PC-3 (cell line): ENCODE measurements around the gene IGFALS. TPM values are rescaled to one million over a fixed set of nuclear protein-coding genes. Genes with fewer than 3 reads are reported as not detected.

Source experiments
- ATAC-seq: fragments of 200-7000 bp; cut with Tn5 transposase; 2 replicates; pipeline ENCODE4 v1.9.1; 2020; ENCODE audit warnings: mild to moderate bottlenecking, moderate library complexity
- BruUV-seq: library from RNA; stranded (reverse); fragments of 400-500 nt; replicated peaks from 2 replicates; lab custom pipeline; 2021; lab: Mats Ljungman, UMichigan
- CTCF ChIA-PET: fragments of 300-600 bp; sonication (Branson Sonifier 250); formaldehyde crosslinking; loops from one replicate; lab custom pipeline; 2022; ENCODE audit warnings: antibody characterized with exemption; lab: Charles Lee
- POLR2A ChIA-PET: fragments of 300-600 bp; sonication (Branson Sonifier 250); formaldehyde crosslinking; loops from one replicate; lab custom pipeline; 2022; ENCODE audit warnings: antibody characterized with exemption; ENCODE audit not compliant: unreplicated experiment; lab: Charles Lee
- DNase-seq: peaks from one replicate; pipeline ENCODE4 v3.0.0-alpha.2; 2015
- H2AFZ ChIP-seq: fragments of 300-600 bp; sonication (generic); 2 replicates; pipeline ENCODE4 v1.6.0; 2016; ENCODE audit warnings: antibody characterized with exemption, low read length
- H3F3A ChIP-seq: fragments of 300-600 bp; sonication (generic); one replicate; pipeline ENCODE4 v1.6.0; 2017; ENCODE audit warnings: antibody characterized with exemption, low read length, control low read depth, mild to moderate bottlenecking; ENCODE audit not compliant: unreplicated experiment
- H3K27ac ChIP-seq: fragments of 300-600 bp; sonication (generic); 2 replicates; pipeline ENCODE4 v1.5.1; 2016; ENCODE audit warnings: mild to moderate bottlenecking, low read length
- H3K27me3 ChIP-seq: fragments of 300-600 bp; sonication (generic); 2 replicates; pipeline ENCODE4 v1.6.1; 2016; ENCODE audit warnings: low read length, mixed read lengths
- H3K36me3 ChIP-seq: fragments of 300-600 bp; sonication (generic); 2 replicates; pipeline ENCODE4 v1.6.1; 2016; ENCODE audit warnings: low read depth, mixed run types, low read length, mixed read lengths
- H3K4me1 ChIP-seq: fragments of 300-600 bp; sonication (generic); 2 replicates; pipeline ENCODE4 v1.5.1; 2016; ENCODE audit warnings: low read length; ENCODE audit not compliant: insufficient read depth
- H3K4me2 ChIP-seq: fragments of 300-600 bp; sonication (generic); 2 replicates; pipeline ENCODE4 v1.6.0; 2016; ENCODE audit warnings: low read length
- H3K4me3 ChIP-seq: fragments of 300-600 bp; sonication (generic); 2 replicates; pipeline ENCODE4 v1.5.1; 2016; ENCODE audit warnings: mild to moderate bottlenecking, low read length, mixed read lengths
- H3K79me2 ChIP-seq: fragments of 300-600 bp; sonication (generic); 2 replicates; pipeline ENCODE4 v1.6.1; 2017; ENCODE audit warnings: low read length, mixed read lengths
- H3K9ac ChIP-seq: fragments of 300-600 bp; sonication (generic); 2 replicates; pipeline ENCODE4 v1.6.0; 2016; ENCODE audit warnings: mild to moderate bottlenecking, low read length
- H3K9me2 ChIP-seq: fragments of 300-600 bp; sonication (generic); replicated peaks from 2 replicates; pipeline ENCODE4 v1.6.1; 2016; ENCODE audit warnings: mixed run types, low read length, mixed read lengths
- H3K9me3 ChIP-seq: fragments of 300-600 bp; sonication (generic); 2 replicates; pipeline ENCODE4 v1.6.1; 2016; ENCODE audit warnings: low read length, mixed read lengths
- H4K20me1 ChIP-seq: fragments of 300-600 bp; sonication (generic); 2 replicates; pipeline ENCODE4 v1.6.1; 2016; ENCODE audit warnings: low read length, mixed read lengths
- EZH2 ChIP-seq: fragments of 300-600 bp; sonication (generic); IDR thresholded peaks from one replicate; pipeline ENCODE4 v1.6.1; 2017; ENCODE audit warnings: antibody characterized with exemption, mild to moderate bottlenecking, low read length; ENCODE audit not compliant: unreplicated experiment
- EZH2phosphoT487 ChIP-seq: fragments of 300-600 bp; sonication (generic); IDR thresholded peaks from 2 replicates; pipeline ENCODE4 v1.6.1; 2018; ENCODE audit warnings: mild to moderate bottlenecking, antibody characterized with exemption, low read length, borderline replicate concordance
- intact Hi-C: fragments of 100-400 bp; cut with micrococcal nuclease; formaldehyde crosslinking; loops from 2 replicates; pipeline ENCODE4 v1.9.0; 2023
- total RNA-seq: library from RNA; depleted of rRNA; stranded (reverse); fragments of >200 nt; gene quantifications from 2 replicates; pipeline ENCODE4 v1.2.3, GENCODE V29; 2014
- TF ChIP-seq, protein P1 (sequence below): fragments of 300-600 bp; sonication (generic); conservative IDR thresholded peaks from 2 replicates; pipeline ENCODE4 v1.5.1; 2017; ENCODE audit warnings: antibody characterized with exemption, low read depth, mild to moderate bottlenecking, low read length

IGFALS gene
- total RNA-seq, 1 experiment from 2014 or later = not detected

DNA sequence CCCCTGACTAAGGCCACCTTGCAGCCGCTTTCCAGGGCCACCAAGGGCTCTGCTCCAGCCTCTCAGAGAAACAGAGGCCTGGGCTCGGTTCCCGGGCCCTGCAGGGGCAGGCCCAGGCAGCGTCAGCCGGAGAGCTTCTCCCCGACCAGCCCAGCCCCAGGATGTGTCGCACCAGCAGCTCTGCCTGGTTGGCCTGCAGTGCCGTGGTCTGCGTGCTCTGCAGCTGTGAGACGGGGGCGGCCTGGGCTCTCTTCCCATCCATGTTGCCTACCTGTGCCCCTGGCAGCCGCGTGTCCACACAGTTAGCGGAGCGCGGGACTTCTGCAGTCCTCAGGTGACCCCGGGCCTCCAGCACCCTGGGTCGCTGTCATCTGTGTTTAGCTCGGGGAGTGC, 4.8 kb downstream of the IGFALS start:
- no peak for TF ChIP-seq EZH2phosphoT487
- TF ChIP-seq, protein P1, sequence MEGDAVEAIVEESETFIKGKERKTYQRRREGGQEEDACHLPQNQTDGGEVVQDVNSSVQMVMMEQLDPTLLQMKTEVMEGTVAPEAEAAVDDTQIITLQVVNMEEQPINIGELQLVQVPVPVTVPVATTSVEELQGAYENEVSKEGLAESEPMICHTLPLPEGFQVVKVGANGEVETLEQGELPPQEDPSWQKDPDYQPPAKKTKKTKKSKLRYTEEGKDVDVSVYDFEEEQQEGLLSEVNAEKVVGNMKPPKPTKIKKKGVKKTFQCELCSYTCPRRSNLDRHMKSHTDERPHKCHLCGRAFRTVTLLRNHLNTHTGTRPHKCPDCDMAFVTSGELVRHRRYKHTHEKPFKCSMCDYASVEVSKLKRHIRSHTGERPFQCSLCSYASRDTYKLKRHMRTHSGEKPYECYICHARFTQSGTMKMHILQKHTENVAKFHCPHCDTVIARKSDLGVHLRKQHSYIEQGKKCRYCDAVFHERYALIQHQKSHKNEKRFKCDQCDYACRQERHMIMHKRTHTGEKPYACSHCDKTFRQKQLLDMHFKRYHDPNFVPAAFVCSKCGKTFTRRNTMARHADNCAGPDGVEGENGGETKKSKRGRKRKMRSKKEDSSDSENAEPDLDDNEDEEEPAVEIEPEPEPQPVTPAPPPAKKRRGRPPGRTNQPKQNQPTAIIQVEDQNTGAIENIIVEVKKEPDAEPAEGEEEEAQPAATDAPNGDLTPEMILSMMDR = no peak
- TF ChIP-seq EZH2 = no peak
- POLR2A ChIA-PET = no interaction called here
- Histone ChIP-seq H3K4me1 (no peaks in the 10 kb centered on the region; the same call in 1 of the 2 replicates), H3K4me2 (no peak overlapping the region), H3K79me2 (peaks cover 29% of the 10 kb centered on the region), H3K27ac (no peak overlapping the region), H3K27me3 (no peaks in the 10 kb centered on the region), H3K9ac (no peak overlapping the region), H4K20me1 (no peaks in the 10 kb centered on the region), H3K4me3 (no peak overlapping the region), H3K9me2 (no peaks in the 10 kb centered on the region), H3K9me3 (no peaks in the 10 kb centered on the region), H3F3A (no peaks in the 10 kb centered on the region), H3K36me3 (no peaks in the 10 kb centered on the region), H2AFZ (no peak overlapping the region)
- CTCF ChIA-PET = no interaction called here
- intact Hi-C loops = no loop called here
- DNase-seq (no peak), ATAC-seq (no peak)
- no TSS peak for BruUV-seq

DNA sequence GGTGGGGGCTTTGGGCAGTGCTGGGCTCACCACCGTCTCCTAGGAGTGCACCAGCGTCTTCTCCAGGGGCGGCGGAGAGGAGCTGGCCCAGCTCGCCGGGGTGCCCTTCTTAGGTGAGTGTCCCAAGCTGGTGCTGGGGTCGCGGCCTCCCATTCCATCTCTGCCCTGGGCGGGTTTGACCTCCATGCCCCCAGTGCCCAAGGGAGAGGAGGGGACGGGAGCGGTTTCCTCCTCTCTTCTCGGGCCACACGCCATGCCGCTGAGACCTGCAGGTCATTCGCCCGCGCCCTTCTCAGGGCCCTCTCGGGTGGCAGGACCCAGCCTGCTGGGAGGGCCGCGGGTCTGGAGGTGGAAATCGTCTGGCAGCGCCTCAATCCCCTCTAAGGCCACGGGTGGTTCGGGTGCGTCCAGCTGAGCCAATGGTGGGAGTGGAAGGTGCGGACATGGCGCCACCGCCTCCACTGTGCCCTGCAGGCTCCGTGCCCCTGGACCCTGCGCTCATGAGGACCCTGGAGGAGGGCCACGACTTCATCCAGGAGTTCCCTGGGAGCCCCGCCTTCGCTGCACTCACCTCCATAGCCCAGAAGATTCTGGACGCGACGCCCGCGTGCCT, 5.3 kb downstream of the IGFALS start:
- H3K9me3 ChIP-seq = no peaks in the 10 kb centered on the region
- TF ChIP-seq, protein P1 = no peak
- TF ChIP-seq EZH2phosphoT487 (no peak), EZH2 (no peak)
- no peaks in the 10 kb centered on the region for H3K27me3 ChIP-seq
- no peaks in the 10 kb centered on the region for H3K9me2 ChIP-seq
- no peak overlapping the region for H3K4me3 ChIP-seq
- no peaks in the 10 kb centered on the region for H4K20me1 ChIP-seq
- no peak overlapping the region for H3K4me2 ChIP-seq
- no TSS peak for BruUV-seq
- no peaks in the 10 kb centered on the region for H3K36me3 ChIP-seq
- intact Hi-C loops = no loop called here
- peaks cover 34% of the 10 kb centered on the region for H3K79me2 ChIP-seq
- H3K9ac ChIP-seq = no peak overlapping the region
- no peaks in the 10 kb centered on the region for H3F3A ChIP-seq
- ChIA-PET CTCF (no interaction called here), POLR2A (no interaction called here)
- H2AFZ ChIP-seq = no peak overlapping the region
- DNase-seq (no peak), ATAC-seq (no peak)
- no peak overlapping the region for H3K27ac ChIP-seq
- no peaks in the 10 kb centered on the region; the same call in 1 of the 2 replicates for H3K4me1 ChIP-seq

DNA sequence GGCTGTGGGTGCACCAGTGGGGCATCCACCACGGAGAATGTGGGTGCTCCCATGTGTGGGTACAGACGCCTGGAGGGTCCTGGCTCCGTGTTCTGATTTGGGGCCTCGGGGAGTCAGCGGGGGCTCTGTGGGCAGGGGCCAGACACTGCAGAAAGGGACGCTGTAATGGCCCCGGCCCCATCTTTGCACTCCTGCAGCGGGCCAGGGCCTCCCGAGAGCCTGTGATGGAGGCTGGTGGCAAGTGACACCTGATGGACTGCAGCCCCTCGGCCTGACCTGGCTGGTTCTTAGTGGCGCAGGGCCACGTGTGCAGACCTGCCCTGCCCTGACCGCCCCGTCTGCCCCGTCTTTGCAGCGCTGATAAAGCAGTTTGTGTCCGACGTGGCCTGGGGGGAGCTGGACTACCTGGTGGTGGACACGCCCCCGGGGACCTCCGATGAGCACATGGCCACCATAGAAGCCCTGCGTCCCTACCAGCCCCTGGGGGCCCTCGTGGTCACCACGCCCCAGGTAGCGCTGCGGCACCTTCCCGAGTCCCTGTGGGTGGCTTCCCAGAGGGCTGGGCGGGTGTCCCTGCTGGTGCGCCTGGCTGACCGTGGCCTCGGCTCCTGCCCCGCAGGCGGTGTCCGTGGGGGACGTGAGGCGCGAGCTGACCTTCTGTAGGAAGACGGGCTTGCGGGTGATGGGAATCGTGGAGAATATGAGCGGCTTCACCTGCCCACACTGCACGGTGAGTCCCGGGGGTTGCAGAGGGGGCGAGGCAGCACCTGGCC, 6.0 kb downstream of the IGFALS start:
- TF ChIP-seq, protein P1 = no peak
- TF ChIP-seq EZH2phosphoT487 = no peak
- TF ChIP-seq EZH2 = no peak
- no peaks in the 10 kb centered on the region for H3K9me2 ChIP-seq
- intact Hi-C loops = no loop called here
- CTCF ChIA-PET = no interaction called here
- no peaks in the 10 kb centered on the region for H3K36me3 ChIP-seq
- H3K79me2 ChIP-seq = peaks cover 37% of the 10 kb centered on the region
- H4K20me1 ChIP-seq = no peaks in the 10 kb centered on the region
- no peaks in the 10 kb centered on the region for H3F3A ChIP-seq
- no peaks in the 10 kb centered on the region for H3K27me3 ChIP-seq
- BruUV-seq = no TSS peak
- H3K4me2 ChIP-seq = no peak overlapping the region
- no peaks in the 10 kb centered on the region; the same call in 1 of the 2 replicates for H3K4me1 ChIP-seq
- no peaks in the 10 kb centered on the region for H3K9me3 ChIP-seq
- no peak for DNase-seq
- no peak for ATAC-seq
- no peak overlapping the region for H3K9ac ChIP-seq
- POLR2A ChIA-PET = no interaction called here
- no peak overlapping the region for H3K4me3 ChIP-seq
- H3K27ac ChIP-seq = no peak overlapping the region
- H2AFZ ChIP-seq = no peak overlapping the region
